Mucosa of descending colon (tissue), 3 donors: Measurements from ENCODE around the gene IQCM. TPM values are rescaled to one million over a fixed set of nuclear protein-coding genes. Genes with fewer than 3 reads are reported as not detected.

Experiments
- ATAC-seq: fragments of 200-7000 bp; cut with Tn5 transposase; one replicate; pipeline ENCODE4 v1.9.1; 2020; ENCODE audit warnings: mild to moderate bottlenecking, moderate library complexity
- DNase-seq, 3 donors: peaks; one replicate each; pipeline ENCODE4 v3.0.0-alpha.2; 2020
- H3K36me3 ChIP-seq: fragments of 200-600 bp; one replicate; pipeline ENCODE4 v1.8.0; 2021; ENCODE audit warnings: low read depth, mild to moderate bottlenecking
- H3K4me1 ChIP-seq: fragments of 200-600 bp; one replicate; pipeline ENCODE4 v1.8.0; 2021; ENCODE audit warnings: low read depth, mild to moderate bottlenecking
- H3K4me3 ChIP-seq: fragments of 200-600 bp; one replicate; pipeline ENCODE4 v1.8.0; 2021; ENCODE audit warnings: mild to moderate bottlenecking
- H3K9me3 ChIP-seq: fragments of 200-600 bp; one replicate; pipeline ENCODE4 v1.8.0; 2021; ENCODE audit warnings: mild to moderate bottlenecking
- CTCF ChIP-seq: fragments of 200-600 bp; IDR thresholded peaks from one replicate; pipeline ENCODE4 v1.8.0; 2022; ENCODE audit warnings: antibody characterized with exemption, mild to moderate bottlenecking
- intact Hi-C, 2 donors: fragments of 100-400 bp; cut with DNase I in 1 of 2; cut with micrococcal nuclease in 1 of 2; formaldehyde crosslinking; loops; one replicate each; pipeline versions ENCODE4 v1.11.0 to v1.11.1; 2022; cut with DNase I, micrococcal nuclease
- total RNA-seq, 3 donors: library from RNA; stranded (reverse); fragmentation: NEBNext Ultra II Directional in 2 of 3; extraction: Animal tissue kit (Norgen Biotek cat#: 25700) in 2 of 3; gene quantifications; one replicate each; pipeline versions ENCODE4 v1.2.1 to v1.2.4, GENCODE V29; 2021 to 2023
- donor health status: DM: no; HTN: no; CAD: no; lungs with moderate emphysema.
- donor health status: DM: no; HTN: no; CAD: no.
- donor health status: DM: no; HTN: yes; CAD: no.

IQCM gene
- total RNA-seq, 3 donors from 2014 or later, result 3.0 to 16.8 (median 5.2) TPM

GRCh38 chr4:149718500-149718899 lies 97.1 kb downstream of the IQCM start:
- Histone ChIP-seq H3K9me3 (peaks cover 6% of the 10 kb centered on the region), H3K4me1 (no peaks in the 10 kb centered on the region), H3K4me3 (no peak overlapping the region), H3K36me3 (no peaks in the 10 kb centered on the region)
- no peak for DNase-seq
- no peak for TF ChIP-seq CTCF
- no peak for ATAC-seq
- intact Hi-C loops, result no loop called here

GRCh38 chr4:149716728-149717127 lies 98.9 kb downstream of the IQCM start:
- no peaks in the 10 kb centered on the region for H3K4me1 ChIP-seq
- no peak for TF ChIP-seq CTCF
- H3K36me3 ChIP-seq, result no peaks in the 10 kb centered on the region
- peaks cover 6% of the 10 kb centered on the region for H3K9me3 ChIP-seq
- DNase-seq (no peak), ATAC-seq (no peak)
- intact Hi-C loops, result no loop called here
- no peak overlapping the region for H3K4me3 ChIP-seq

GRCh38 chr4:149715822-149716585 lies 99.6 kb downstream of the IQCM start:
- intact Hi-C loops, result no loop called here
- H3K4me1 ChIP-seq, result no peaks in the 10 kb centered on the region
- ATAC-seq (no peak), DNase-seq (peak in 1 of 3 donors; percentile 33)
- no peaks in the 10 kb centered on the region for H3K36me3 ChIP-seq
- H3K4me3 ChIP-seq, result no peak overlapping the region
- TF ChIP-seq CTCF, result no peak
- H3K9me3 ChIP-seq, result peaks cover 6% of the 10 kb centered on the region

- intact Hi-C loops, result no loop called here
- Histone ChIP-seq H3K4me3 (no peak overlapping the region), H3K9me3 (peaks cover 6% of the 10 kb centered on the region), H3K4me1 (peaks cover 14% of the 10 kb centered on the region), H3K36me3 (no peaks in the 10 kb centered on the region)
- TF ChIP-seq CTCF, result no peak
- DNase-seq (no peak), ATAC-seq (no peak)
Measured at GRCh38 chr4:149713031-149713430, 102.6 kb downstream of the IQCM start.

GRCh38 chr4:149711593-149712365 lies 103.9 kb downstream of the IQCM start:
- no peaks in the 10 kb centered on the region for H3K36me3 ChIP-seq
- peaks cover 14% of the 10 kb centered on the region for H3K4me1 ChIP-seq
- TF ChIP-seq CTCF, result no peak
- peaks cover 6% of the 10 kb centered on the region for H3K9me3 ChIP-seq
- no peak for DNase-seq
- ATAC-seq, result no peak
- H3K4me3 ChIP-seq, result no peak overlapping the region
- intact Hi-C loops, result no loop called here
